GM13977 (cell line): ENCODE measurements around the gene FAM187B.

Experiments
- DNase-seq: peaks from one replicate; pipeline ENCODE4 v3.0.0; 2012; ENCODE audit warnings: low spot score
- CTCF ChIP-seq: IDR thresholded peaks from 2 replicates; pipeline ENCODE4 v1.5.1; 2012; ENCODE audit warnings: mild to moderate bottlenecking, control low read depth; ENCODE audit not compliant: insufficient read depth; ENCODE audit errors: extremely low read depth, missing control alignments
- in situ Hi-C: fragments of 300-500 bp; cut with MboI; formaldehyde crosslinking; loops from one replicate; pipeline ENCODE4 v1.12.0; 2022; ENCODE audit warnings: low sequenced_read_pairs, low pct_unique_long_range_greater_than_20kb, mixed read lengths, inconsistent platforms; ENCODE audit not compliant: unreplicated experiment

The FAM187B gene

GRCh38 chr19:35271546-35271945, 43.0 kb upstream of the FAM187B start:
- no peak for TF ChIP-seq CTCF
- in situ Hi-C loops = no loop called here
- no peak for DNase-seq

GRCh38 chr19:35270381-35270811, 41.9 kb upstream of the FAM187B start:
- in situ Hi-C loops = no loop called here
- no peak for TF ChIP-seq CTCF
- DNase-seq = no peak

GRCh38 chr19:35269438-35270117, 41.0 kb upstream of the FAM187B start:
- in situ Hi-C loops = no loop called here
- DNase-seq = peak; percentile 92
- TF ChIP-seq CTCF = peak; percentile 69

- DNase-seq = peak; percentile 92
- TF ChIP-seq CTCF = no peak
- in situ Hi-C loops = no loop called here
These were observed 40.2 kb upstream of the FAM187B start, which contains the start of gene USF2 for GRCh38 chr19:35268536-35269437. Gene USF2 (plus strand): TSS chr19:35268962. CDS start chr19:35269102, 140 bp downstream.

GRCh38 chr19:35267818-35268535, 39.4 kb upstream of the FAM187B start:
- DNase-seq = peak; percentile 98
- no peak for TF ChIP-seq CTCF
- in situ Hi-C loops = no loop called here

- peak; percentile 63 for DNase-seq
These were observed 38.8 kb upstream of the FAM187B start for GRCh38 chr19:35267353-35267817.

More at GRCh38 chr19:35267353-35267817, 38.8 kb upstream of the FAM187B start:
- in situ Hi-C loops = no loop called here
- no peak for TF ChIP-seq CTCF
